HepG2 (cell line): ENCODE data around the gene RNMT. TPM values are rescaled to one million over a fixed set of nuclear protein-coding genes. Genes with fewer than 3 reads are reported as not detected.

Experiments used
- polyA plus RNA-seq, 8 experiments: library from polyadenylated mRNA; depleted of rRNA in 3 of 8; stranded (reverse) in 7 of 8; unstranded in 1 of 8; fragments of >200 nt; fragmentation: Illumina TruSeq in 4 of 8; extraction: Trizol in 4 of 8; gene quantifications; 2 replicates each; pipeline versions ENCODE4 v1.2.1 to v1.2.3, GENCODE V29; 2011 to 2016; ENCODE audit warnings: low read depth in 4 of 8, missing spikeins in 1 of 8, mixed read lengths in 1 of 8; ENCODE audit not compliant: insufficient read depth in 1 of 8
- small RNA-seq, 3 experiments: library from RNA; depleted of rRNA; stranded (forward); fragments of <200 nt; gene quantifications; one replicate each; pipeline ENCODE3, GENCODE V24; 2012; ENCODE audit warnings: low read depth in 2 of 3, low replicate concordance in 1 of 3; ENCODE audit not compliant: insufficient read length in 3 of 3, insufficient read depth in 2 of 3
- total RNA-seq, 5 experiments: library from RNA; depleted of rRNA; stranded (reverse); fragments of >200 nt; fragmentation: Illumina TruSeq; extraction: Trizol; gene quantifications; 2 replicates each; pipeline ENCODE4 v1.2.3, GENCODE V29; 2016; ENCODE audit warnings: low read depth in 1 of 5

The RNMT gene
- total and polyA plus RNA-seq, 2 of the 13 experiments (the other 11 are each of a cell fraction or from before 2014, with no cell fraction given) = 22.9 to 24.4 TPM

Small RNAs within 50 kb of the gene (small RNA-seq; reads per million reads assigned to genes)
- 0 reads per million in 3 experiments for gene AP001525.1
- gene RN7SL362P = 0 reads per million in 3 experiments

Other genes starting within 250 kb of the RNMT start
- 33.2 and 37.0 TPM in 2 replicates for gene FAM210A, start 115 bp upstream of the RNMT start, total RNA-seq (2016; rRNA removed; fragmentation: Illumina TruSeq; extraction: Trizol)
- 30.4 and 37.5 TPM in 2 replicates for gene FAM210A, start 115 bp upstream of the RNMT start, polyA plus RNA-seq (2011; rRNA removed)
- gene MC5R, start 97.5 kb downstream of the RNMT start, total RNA-seq (2016; rRNA removed; fragmentation: Illumina TruSeq; extraction: Trizol) = not detected in 2 replicates
- not detected in 2 replicates for gene MC5R, start 97.5 kb downstream of the RNMT start, polyA plus RNA-seq (2011; rRNA removed)
- gene MC2R, start 188.9 kb downstream of the RNMT start, total RNA-seq (2016; rRNA removed; fragmentation: Illumina TruSeq; extraction: Trizol) = not detected in 2 replicates
- not detected in 2 replicates for gene MC2R, start 188.9 kb downstream of the RNMT start, polyA plus RNA-seq (2011; rRNA removed)